Transverse colon (tissue), 4 donors: ENCODE data around the gene FAM131A. TPM values are rescaled to one million over a fixed set of nuclear protein-coding genes. Genes with fewer than 3 reads are reported as not detected.

Experiments used
- DNase-seq: peaks from one replicate; pipeline ENCODE4 v3.0.0-alpha.2; 2019
- H3K27ac ChIP-seq, 4 donors: fragments of 200-600 bp; sonication (generic); 2 replicates each; pipeline ENCODE4 v1.5.1; 2016 to 2018; ENCODE audit warnings: inconsistent platforms in 4 of 4
- H3K27me3 ChIP-seq: fragments of 200-600 bp; sonication (generic); 2 replicates; pipeline ENCODE4 v1.5.1; 2017; ENCODE audit warnings: inconsistent platforms
- H3K36me3 ChIP-seq, 4 donors: fragments of 200-600 bp; sonication (generic); 2 replicates each; pipeline ENCODE4 v1.5.1; 2017 to 2019; ENCODE audit warnings: inconsistent platforms in 4 of 4
- H3K4me1 ChIP-seq, 4 donors: fragments of 200-600 bp; sonication (generic); 2 replicates each; pipeline ENCODE4 v1.5.1; 2017 to 2020; ENCODE audit warnings: inconsistent platforms in 4 of 4
- H3K4me3 ChIP-seq, 4 donors: fragments of 200-600 bp; sonication (generic); 1 replicate in 1 of 4; 2 replicates in 3 of 4; pipeline versions ENCODE4 v1.5.1 to v1.6.1; 2017 to 2019; ENCODE audit warnings: inconsistent platforms in 4 of 4
- H3K9me3 ChIP-seq, 2 donors: fragments of 200-600 bp; sonication (generic); 2 replicates each; pipeline ENCODE4 v1.5.1; 2017 to 2019; ENCODE audit warnings: inconsistent platforms in 2 of 2
- CTCF ChIP-seq, 5 experiments: fragments of 200-600 bp in 3 of 5; fragments of 450-650 bp in 2 of 5; sonication (generic) in 3 of 5; IDR thresholded peaks; 1 replicate in 2 of 5; 2 replicates in 3 of 5; pipeline ENCODE4 v1.5.1; 2016 to 2017; ENCODE audit warnings: antibody characterized with exemption in 5 of 5, inconsistent platforms in 3 of 5, mild to moderate bottlenecking in 2 of 5, moderate library complexity in 1 of 5
- EP300 ChIP-seq: sonication (generic); formaldehyde crosslinking; IDR thresholded peaks from one replicate; pipeline ENCODE4 v1.6.1; 2017; ENCODE audit warnings: antibody characterized with exemption, low read depth
- POLR2A ChIP-seq: fragments of 450-650 bp; IDR thresholded peaks from one replicate; pipeline ENCODE4 v1.6.1; 2016; ENCODE audit warnings: antibody characterized with exemption, mild to moderate bottlenecking, moderate library complexity
- POLR2AphosphoS5 ChIP-seq, 3 donors: sonication (generic); formaldehyde crosslinking; IDR thresholded peaks; one replicate each; pipeline ENCODE4 v1.6.1; 2016; ENCODE audit warnings: antibody characterized with exemption in 3 of 3
- WGBS, 2 donors: methylation state at CpG; one replicate each; pipeline ENCODE4 v1.1.5; 2018; ENCODE audit warnings: low coverage in 1 of 2; 5-methylcytosine and 5-hydroxymethylcytosine counted together
- in situ Hi-C, 4 donors: fragments of 200-750 bp; cut with MboI; loops; one replicate each; pipeline versions ENCODE4 v1.15.0 to v1.15.1; 2017; ENCODE audit warnings: low sequenced_read_pairs in 3 of 4, low pct_ligation_motif_present in 1 of 4, low pct_unique_long_range_greater_than_20kb in 1 of 4
- intact Hi-C: fragments of 100-400 bp; cut with DNase I; formaldehyde crosslinking; loops from one replicate; pipeline ENCODE4 v1.15.1; 2023; ENCODE audit warnings: low total_unique reads
- total RNA-seq, 4 donors: library from RNA; depleted of rRNA; stranded (reverse); fragments of >200 nt; gene quantifications; one replicate each; pipeline ENCODE4 v1.1.0, GENCODE V29; 2016

FAM131A gene
- total RNA-seq, 4 donors from 2014 or later = 18.5 to 41.1 (median 28.8) TPM

DNA sequence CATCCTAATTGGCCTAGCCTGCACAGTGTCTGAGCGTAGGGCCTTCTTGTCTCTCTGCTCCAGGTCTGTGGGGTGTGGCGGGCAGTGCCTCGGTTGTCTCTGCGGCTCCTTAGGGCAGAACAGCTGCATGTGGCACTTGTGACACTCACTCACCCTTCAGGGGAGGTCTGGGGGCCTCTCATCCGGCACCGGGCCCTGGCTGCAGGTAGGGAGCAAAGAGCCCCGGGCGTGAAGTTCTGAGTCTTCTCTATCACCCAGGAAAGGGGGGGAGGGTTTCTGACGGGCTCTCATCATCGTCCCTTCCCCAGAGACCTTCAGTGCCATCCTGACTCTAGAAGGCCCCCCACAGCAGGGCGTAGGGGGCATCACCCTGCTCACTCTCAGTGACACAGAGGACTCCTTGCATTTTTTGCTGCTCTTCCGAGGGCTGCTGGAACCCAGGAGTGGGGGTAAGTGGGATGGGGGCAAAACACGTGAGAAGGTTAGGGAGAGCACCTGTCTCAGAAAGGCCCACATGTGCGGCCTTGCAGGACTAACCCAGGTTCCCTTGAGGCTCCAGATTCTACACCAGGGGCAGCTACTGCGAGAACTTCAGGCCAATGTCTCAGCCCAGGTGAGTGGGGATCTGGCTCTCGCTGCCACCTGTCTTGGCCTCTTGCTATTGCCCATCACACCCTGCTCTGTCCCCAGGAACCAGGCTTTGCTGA is 45.1 kb downstream of the FAM131A start:
- no peak for DNase-seq
- TF ChIP-seq POLR2AphosphoS5 (IDR thresholded peaks at IDR 0.05) (no peak), CTCF (IDR thresholded peaks at IDR 0.05) (no peak), POLR2A (no peak), EP300 (no peak)
- WGBS, 2 donors = 79% methylated on average over 15 of the region's 16 CpGs; no CpG with 5 or more reads in 1 of the 2 donors
- Histone ChIP-seq H3K4me1 (peaks cover 12 to 28% (median 14%) of the 10 kb centered on the region in 4 donors), H3K27ac (no peak overlapping the region), H3K9me3 (no peaks in the 10 kb centered on the region), H3K36me3 (no peaks in the 10 kb centered on the region), H3K4me3 (no peak overlapping the region), H3K27me3 (peaks cover 47% of the 10 kb centered on the region)
- intact Hi-C loops = loop anchor here (10.0 kb wide), 1 partner anchor 392 kb away; no protein-coding TSS in a partner anchor
- in situ Hi-C loops = loop anchor here in 1 of 4 donors (25.0 kb wide), 1 partner anchor 405 kb away; no protein-coding TSS in a partner anchor

GRCh38 chr3:184383033-184383740 is 45.8 kb downstream of the FAM131A start:
- Histone ChIP-seq H3K4me3 (no peak overlapping the region), H3K36me3 (no peaks in the 10 kb centered on the region), H3K27ac (no peak overlapping the region), H3K27me3 (peaks cover 40% of the 10 kb centered on the region), H3K9me3 (no peaks in the 10 kb centered on the region), H3K4me1 (peaks cover 12 to 21% (median 14%) of the 10 kb centered on the region in 4 donors)
- WGBS, 2 donors = 89 to 100% methylated on average over 1 to 15 of the region's 15 CpGs
- DNase-seq = no peak
- in situ Hi-C loops = loop anchor here in 1 of 4 donors (25.0 kb wide), 1 partner anchor 404 kb away; no protein-coding TSS in a partner anchor
- intact Hi-C loops = loop anchor here (10.0 kb wide), 1 partner anchor 392 kb away; no protein-coding TSS in a partner anchor
- TF ChIP-seq EP300 (no peak), POLR2A (no peak), CTCF (IDR thresholded peaks at IDR 0.05) (no peak), POLR2AphosphoS5 (IDR thresholded peaks at IDR 0.05) (no peak)

GRCh38 chr3:184384342-184384741 is 46.9 kb downstream of the FAM131A start:
- Histone ChIP-seq H3K27me3 (peaks cover 29% of the 10 kb centered on the region), H3K36me3 (no peaks in the 10 kb centered on the region), H3K4me1 (peaks cover 10 to 16% (median 13%) of the 10 kb centered on the region in 4 donors), H3K4me3 (no peak overlapping the region), H3K9me3 (no peaks in the 10 kb centered on the region), H3K27ac (no peak overlapping the region)
- intact Hi-C loops = loop anchor here (10.0 kb wide), 1 partner anchor 390 kb away; no protein-coding TSS in a partner anchor
- DNase-seq = no peak
- in situ Hi-C loops = loop anchor here in 1 of 4 donors (25.0 kb wide), 1 partner anchor 403 kb away; no protein-coding TSS in a partner anchor
- 86% methylated on average over 1 of the region's 9 CpGs; no CpG with 5 or more reads in 1 of the 2 donors for WGBS, 2 donors
- TF ChIP-seq EP300 = no peak
- no peak for TF ChIP-seq CTCF (IDR thresholded peaks at IDR 0.05)
- no peak for TF ChIP-seq POLR2AphosphoS5 (IDR thresholded peaks at IDR 0.05)
- no peak for TF ChIP-seq POLR2A

- Histone ChIP-seq H3K4me3 (no peak overlapping the region), H3K36me3 (no peaks in the 10 kb centered on the region), H3K27ac (no peak overlapping the region), H3K4me1 (peaks cover 10 to 14% (median 12%) of the 10 kb centered on the region in 4 donors), H3K9me3 (no peaks in the 10 kb centered on the region), H3K27me3 (peaks cover 24% of the 10 kb centered on the region)
- in situ Hi-C loops (loop anchor here in 1 of 4 donors (25.0 kb wide), 1 partner anchor 402 kb away; no protein-coding TSS in a partner anchor), intact Hi-C loops (loop anchor here (10.0 kb wide), 1 partner anchor 390 kb away; no protein-coding TSS in a partner anchor)
- 94% methylated on average over 7 of the region's 8 CpGs; no CpG with 5 or more reads in 1 of the 2 donors for WGBS, 2 donors
- no peak for DNase-seq
- no peak for TF ChIP-seq POLR2AphosphoS5 (IDR thresholded peaks at IDR 0.05)
- no peak for TF ChIP-seq EP300
- no peak for TF ChIP-seq POLR2A
- TF ChIP-seq CTCF (IDR thresholded peaks at IDR 0.05) = no peak
These were observed 47.5 kb downstream of the FAM131A start for GRCh38 chr3:184384856-184385422.
